ENCODE results near the gene ARFIP1.
"Not testable (repeated sequence)": the region's sequence is repeated elsewhere in the genome, so short reads cannot be mapped to it uniquely, and the experiment has no call there.

Gene ARFIP1

DNA sequence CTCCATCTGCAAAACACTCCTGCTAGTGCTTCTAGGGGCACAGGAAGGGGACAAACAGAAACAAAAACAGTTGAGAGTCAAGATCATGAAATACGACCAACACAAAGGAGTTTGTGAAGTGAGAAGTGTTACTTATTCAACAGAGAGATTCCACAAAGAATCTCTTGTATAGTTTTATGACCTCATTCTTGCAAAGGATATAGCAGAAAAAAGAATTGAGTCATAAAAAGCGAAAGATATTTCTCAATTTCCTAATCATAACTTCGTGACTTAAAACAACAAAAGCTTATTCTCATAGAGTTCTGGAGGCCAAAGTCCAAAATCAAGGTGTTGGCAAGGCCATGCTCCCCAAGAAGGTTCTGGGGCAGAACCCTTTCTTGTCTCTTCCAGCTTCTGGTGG, 40.9 kb upstream of the ARFIP1 start:
- no peak for DNase-seq (ENCODE audit: low read depth)
- TF ChIP-seq, protein P1, sequence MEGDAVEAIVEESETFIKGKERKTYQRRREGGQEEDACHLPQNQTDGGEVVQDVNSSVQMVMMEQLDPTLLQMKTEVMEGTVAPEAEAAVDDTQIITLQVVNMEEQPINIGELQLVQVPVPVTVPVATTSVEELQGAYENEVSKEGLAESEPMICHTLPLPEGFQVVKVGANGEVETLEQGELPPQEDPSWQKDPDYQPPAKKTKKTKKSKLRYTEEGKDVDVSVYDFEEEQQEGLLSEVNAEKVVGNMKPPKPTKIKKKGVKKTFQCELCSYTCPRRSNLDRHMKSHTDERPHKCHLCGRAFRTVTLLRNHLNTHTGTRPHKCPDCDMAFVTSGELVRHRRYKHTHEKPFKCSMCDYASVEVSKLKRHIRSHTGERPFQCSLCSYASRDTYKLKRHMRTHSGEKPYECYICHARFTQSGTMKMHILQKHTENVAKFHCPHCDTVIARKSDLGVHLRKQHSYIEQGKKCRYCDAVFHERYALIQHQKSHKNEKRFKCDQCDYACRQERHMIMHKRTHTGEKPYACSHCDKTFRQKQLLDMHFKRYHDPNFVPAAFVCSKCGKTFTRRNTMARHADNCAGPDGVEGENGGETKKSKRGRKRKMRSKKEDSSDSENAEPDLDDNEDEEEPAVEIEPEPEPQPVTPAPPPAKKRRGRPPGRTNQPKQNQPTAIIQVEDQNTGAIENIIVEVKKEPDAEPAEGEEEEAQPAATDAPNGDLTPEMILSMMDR (IDR thresholded peaks at IDR 0.05; ENCODE audit: control insufficient read depth, insufficient read depth, low read depth, low read length, missing control alignments) = no peak
- no peak overlapping the region for H3K4me3 ChIP-seq (ENCODE audit: control insufficient read depth, low read depth, low read length)

DNA sequence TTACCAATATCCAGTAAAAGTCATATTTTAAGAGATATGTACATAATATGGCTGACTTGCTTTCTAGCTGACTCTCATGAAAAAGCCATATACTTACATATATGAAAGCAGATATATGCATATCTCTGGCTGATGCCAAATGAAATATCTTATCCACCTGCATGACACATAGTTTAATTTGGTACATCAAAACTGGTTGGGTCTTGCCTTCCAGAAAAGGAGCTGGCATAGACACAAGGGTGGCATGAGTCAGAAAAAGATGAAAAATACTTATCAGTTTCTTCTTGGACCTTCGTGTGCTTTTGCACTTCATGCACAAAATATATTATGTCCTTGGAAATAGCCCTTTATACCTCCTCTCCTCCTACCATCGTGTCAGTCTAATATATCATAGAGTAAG, 32.3 kb upstream of the ARFIP1 start:
- no peak for DNase-seq (ENCODE audit: low read depth)
- TF ChIP-seq, protein P1 (IDR thresholded peaks at IDR 0.05; ENCODE audit: control insufficient read depth, insufficient read depth, low read depth, low read length, missing control alignments) = no peak
- H3K4me3 ChIP-seq (ENCODE audit: control insufficient read depth, low read depth, low read length) = no peak overlapping the region

DNA sequence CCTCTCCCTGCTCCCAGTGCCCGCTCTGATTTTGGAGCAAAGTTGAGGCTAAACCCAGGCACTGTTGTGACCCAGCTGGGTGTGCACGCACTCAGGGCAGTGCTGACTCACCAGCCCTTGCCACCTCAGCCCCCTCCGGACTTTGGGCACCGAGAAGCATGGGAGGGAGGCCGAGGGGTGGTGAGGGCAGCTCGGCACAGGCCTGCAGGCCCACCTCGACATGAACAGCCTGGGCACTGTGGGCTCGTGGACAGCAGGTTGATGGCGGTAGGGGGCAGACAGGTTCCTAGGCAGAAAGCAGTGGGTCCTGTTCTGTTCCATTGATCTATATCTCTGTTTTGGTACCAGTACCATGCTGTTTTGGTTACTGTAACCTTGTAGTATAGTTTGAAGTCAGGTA, 31.1 kb upstream of the ARFIP1 start:
- DNase-seq (ENCODE audit: low read depth) = no peak
- TF ChIP-seq, protein P1 (IDR thresholded peaks at IDR 0.05; ENCODE audit: control insufficient read depth, insufficient read depth, low read depth, low read length, missing control alignments) = no peak
- no peak overlapping the region for H3K4me3 ChIP-seq (ENCODE audit: control insufficient read depth, low read depth, low read length)

DNA sequence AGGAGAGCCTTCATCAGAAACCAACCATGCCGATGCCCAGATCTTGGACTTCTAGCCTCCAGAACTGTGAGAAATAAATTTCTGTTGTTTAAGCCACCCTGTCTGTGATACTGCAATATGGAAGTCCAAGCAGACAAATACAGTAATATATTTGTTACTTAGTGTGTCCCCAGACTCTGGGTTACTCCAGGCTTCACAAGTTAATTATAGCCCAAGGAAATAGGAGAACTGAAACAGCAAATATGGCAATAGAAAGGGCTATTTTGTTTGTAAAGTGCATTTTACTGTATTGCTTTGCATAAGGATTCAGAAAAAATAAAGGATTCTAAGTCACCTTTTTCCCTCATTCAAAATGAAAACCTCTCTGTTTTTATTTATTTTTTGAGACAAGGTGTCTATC, 16.0 kb upstream of the ARFIP1 start:
- TF ChIP-seq, protein P1 (IDR thresholded peaks at IDR 0.05; ENCODE audit: control insufficient read depth, insufficient read depth, low read depth, low read length, missing control alignments) = no peak
- DNase-seq (ENCODE audit: low read depth) = no peak
- H3K4me3 ChIP-seq (ENCODE audit: control insufficient read depth, low read depth, low read length) = no peak overlapping the region

DNA sequence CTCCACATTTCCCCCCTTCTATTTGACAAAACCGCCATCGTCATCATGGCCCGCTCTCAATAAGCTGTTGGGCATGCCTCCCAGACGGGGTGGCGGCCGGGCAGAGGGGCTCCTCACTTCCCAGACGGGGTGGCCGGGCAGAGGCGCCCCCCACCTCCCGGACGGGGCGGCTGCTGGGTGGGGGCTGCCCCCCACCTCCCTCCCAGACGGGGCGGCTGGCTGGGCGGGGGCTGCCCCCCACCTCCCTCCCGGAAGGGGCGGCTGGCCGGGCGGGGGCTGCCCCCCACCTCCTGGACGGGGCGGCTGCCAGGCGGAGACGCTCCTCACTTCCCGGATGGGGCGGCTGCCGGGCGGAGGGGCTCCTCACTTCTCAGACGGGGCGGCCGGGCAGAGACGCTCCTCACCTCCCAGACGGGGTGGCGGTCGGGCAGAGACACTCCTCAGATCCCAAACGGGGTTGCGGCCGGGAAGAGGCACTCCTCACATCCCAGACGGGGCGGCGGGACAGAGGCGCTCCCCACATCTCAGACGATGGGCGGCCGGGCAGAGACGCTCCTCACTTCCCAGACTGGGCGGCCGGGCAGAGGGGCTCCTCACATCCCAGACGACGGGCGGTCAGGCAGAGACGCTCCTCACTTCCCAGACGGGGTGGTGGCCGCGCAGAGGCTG, 14.6 kb upstream of the ARFIP1 start:
- DNase-seq (ENCODE audit: low read depth); H3K4me3 ChIP-seq (ENCODE audit: control insufficient read depth, low read depth, low read length): not testable (repeated sequence)

DNA sequence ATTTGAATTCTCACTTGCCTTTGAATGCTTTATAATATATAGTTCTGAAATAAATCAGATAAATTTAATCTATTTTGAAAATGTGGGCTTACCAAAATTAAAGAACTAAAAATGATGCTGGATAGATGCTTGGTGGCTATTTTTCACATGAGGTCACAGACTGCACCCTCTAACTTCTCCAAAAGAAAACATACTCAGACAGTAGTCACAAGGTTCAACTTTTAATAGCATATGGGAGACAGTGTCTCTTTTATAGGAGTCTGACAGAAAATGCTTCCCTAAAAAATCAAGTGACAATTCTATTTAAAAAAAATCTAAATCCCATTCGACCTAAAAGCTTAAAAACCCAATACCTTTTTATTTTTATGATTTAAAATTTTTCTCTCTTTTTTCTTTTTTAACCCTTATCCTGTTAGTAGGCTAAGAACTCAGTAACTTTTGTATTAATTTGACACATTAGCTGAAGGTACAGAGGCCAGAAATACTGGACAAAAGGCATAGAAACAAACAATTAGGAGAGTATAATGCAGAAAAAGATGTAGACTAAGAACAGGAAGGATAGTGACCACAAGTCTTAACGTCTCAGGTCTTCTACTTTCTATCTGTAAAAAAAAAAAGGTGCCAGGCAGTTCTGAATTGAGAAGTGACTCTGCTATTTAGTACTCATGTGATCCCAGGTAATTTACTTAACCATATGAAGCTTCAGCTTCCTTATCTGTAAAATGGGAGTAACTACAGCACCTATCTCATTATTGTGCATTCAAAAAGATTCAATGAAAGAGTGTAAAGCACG, 7.8 kb upstream of the ARFIP1 start:
- H3K4me3 ChIP-seq (ENCODE audit: control insufficient read depth, low read depth, low read length) = no peak overlapping the region
- TF ChIP-seq, protein P1 (IDR thresholded peaks at IDR 0.05; ENCODE audit: control insufficient read depth, insufficient read depth, low read depth, low read length, missing control alignments) = no peak
- DNase-seq (ENCODE audit: low read depth) = no peak

DNA sequence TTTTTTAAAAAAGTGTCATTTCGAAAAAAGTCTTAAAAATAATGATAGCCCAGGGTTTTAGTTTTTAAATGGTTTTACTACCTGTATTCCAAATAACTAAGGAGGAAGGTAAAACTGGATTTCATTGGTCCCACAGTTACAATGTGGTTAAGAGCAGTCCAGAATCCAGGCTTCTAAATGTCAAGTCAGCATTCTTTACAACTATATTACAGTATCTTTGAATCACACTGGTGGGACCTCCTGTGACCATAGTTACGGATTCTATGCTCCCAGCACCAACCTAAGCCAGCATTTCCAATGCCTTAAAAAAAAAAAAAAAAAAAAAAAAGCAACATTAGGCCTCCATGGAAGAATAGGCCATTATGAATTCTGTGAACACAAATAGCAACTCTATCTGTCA, 6.4 kb upstream of the ARFIP1 start:
- no peak overlapping the region for H3K4me3 ChIP-seq (ENCODE audit: control insufficient read depth, low read depth, low read length)
- TF ChIP-seq, protein P1 (IDR thresholded peaks at IDR 0.05; ENCODE audit: control insufficient read depth, insufficient read depth, low read depth, low read length, missing control alignments) = no peak
- DNase-seq (ENCODE audit: low read depth) = no peak

Data from AG09309 (cell line).